GM12873 (cell line): ENCODE data around the gene CCDC93.

Source experiments
- TF ChIP-seq, protein P1 (sequence below): IDR thresholded peaks from 2 replicates; pipeline ENCODE4 v1.5.1; 2012; ENCODE audit warnings: low read depth, mild to moderate bottlenecking, moderate library complexity, low read length, control low read depth; ENCODE audit not compliant: insufficient read depth; ENCODE audit errors: missing control alignments

CCDC93 gene

DNA sequence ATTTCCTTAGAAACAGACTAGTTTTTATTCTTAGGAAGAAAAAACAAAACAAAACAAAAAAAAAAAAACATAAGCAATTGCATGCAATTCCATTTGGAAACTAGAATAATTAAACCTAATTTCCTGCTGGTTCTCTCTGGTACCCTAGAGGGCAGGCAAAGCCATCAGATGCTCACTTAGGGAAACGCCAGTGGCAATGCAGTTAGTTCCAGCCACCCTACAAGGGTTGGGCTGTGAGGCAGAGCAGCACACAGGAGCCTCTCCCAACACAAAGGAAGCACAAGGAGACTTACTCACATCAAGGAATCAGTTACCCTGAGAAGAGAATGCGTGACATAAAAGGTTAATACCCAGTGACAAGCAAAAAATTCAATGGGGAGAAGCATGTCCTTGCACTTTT is 28.8 kb downstream of the CCDC93 start:
- TF ChIP-seq, protein P1, sequence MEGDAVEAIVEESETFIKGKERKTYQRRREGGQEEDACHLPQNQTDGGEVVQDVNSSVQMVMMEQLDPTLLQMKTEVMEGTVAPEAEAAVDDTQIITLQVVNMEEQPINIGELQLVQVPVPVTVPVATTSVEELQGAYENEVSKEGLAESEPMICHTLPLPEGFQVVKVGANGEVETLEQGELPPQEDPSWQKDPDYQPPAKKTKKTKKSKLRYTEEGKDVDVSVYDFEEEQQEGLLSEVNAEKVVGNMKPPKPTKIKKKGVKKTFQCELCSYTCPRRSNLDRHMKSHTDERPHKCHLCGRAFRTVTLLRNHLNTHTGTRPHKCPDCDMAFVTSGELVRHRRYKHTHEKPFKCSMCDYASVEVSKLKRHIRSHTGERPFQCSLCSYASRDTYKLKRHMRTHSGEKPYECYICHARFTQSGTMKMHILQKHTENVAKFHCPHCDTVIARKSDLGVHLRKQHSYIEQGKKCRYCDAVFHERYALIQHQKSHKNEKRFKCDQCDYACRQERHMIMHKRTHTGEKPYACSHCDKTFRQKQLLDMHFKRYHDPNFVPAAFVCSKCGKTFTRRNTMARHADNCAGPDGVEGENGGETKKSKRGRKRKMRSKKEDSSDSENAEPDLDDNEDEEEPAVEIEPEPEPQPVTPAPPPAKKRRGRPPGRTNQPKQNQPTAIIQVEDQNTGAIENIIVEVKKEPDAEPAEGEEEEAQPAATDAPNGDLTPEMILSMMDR: no peak

DNA sequence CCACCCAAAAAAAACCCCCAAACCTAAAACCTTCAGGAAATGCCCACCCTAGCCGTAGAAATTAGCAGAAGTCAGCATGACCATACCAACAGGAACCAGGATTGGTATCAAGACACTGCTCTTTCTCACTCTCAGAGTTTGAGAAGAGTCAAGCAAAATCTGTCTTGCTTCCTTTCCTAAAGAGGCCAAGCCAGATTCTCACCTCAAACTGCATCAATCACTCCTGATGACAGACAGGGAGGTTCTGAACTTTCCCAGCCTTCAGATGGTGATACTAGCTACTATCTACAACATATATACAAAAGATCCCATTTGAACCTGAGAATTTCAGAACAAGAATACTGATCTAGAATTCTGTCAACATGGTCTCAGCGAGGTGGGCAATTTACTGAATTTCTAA is 29.7 kb downstream of the CCDC93 start:
- TF ChIP-seq, protein P1: no peak

DNA sequence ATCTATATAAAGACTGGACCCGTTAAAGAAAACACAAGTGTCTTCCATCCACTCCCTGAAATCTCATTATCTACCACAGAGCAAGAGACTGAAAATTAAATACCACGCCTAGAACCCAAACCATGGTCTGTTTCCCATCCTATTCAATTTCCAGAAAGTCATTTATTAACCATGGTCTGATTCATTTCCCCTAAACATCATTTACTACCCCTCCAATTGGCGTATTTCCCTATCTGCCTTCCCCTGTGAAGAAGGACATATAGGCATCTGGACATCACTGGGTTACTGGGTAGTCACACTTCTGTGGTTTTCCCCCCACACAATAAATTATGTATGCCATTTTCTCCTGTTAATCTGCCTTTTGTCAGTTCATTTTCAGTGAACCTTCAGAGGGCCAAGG is 30.8 kb downstream of the CCDC93 start:
- TF ChIP-seq, protein P1: no peak

DNA sequence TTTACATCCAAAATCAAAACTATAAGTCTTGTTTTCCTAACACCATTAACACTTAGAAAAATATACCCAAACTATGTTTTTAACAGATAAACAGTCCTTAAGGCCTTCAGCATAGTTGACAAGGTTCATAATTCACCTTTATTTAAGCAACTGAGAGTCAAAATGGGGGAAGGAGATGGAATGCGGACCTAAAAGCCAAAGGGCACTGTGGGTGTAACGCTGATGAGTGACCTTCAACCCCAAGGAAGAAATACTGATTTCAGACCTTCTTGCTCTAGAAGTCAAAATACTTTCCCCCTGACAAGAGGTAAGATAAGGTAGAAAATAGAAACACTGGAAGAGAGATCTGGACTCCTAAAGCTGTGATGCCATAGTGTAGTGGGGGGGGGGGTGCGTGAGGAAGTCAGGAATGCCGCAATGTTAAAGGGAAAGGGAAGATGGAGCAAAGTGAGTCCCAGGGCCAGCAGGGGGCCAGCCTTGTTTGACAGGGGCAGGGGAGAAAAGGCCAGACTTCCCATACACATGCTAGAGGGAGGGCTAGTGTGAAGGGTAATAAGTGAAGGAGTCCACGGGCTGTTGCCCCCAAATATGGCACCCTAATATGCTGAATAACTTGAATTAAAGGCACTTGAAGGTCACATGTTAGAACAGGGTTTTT is 31.4 kb downstream of the CCDC93 start:
- TF ChIP-seq, protein P1: no peak

DNA sequence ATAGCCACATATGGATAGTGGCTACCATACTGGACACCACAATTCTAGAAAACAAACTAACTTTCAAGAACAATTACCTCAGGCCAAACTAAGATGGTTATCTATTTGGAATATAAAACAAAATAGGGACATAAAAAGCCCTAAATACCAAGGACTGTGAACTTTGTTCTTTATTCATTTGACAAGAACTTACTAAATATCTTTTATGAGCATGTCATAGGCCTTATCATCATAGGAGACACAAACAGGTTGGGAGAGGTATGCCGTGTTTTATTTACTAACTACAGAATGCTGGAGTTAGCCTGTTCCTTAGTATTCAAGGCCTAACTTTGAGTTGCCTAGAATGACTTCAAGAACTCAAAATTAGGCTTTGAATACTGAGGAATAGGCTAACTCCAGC is 32.1 kb downstream of the CCDC93 start:
- TF ChIP-seq, protein P1: no peak

DNA sequence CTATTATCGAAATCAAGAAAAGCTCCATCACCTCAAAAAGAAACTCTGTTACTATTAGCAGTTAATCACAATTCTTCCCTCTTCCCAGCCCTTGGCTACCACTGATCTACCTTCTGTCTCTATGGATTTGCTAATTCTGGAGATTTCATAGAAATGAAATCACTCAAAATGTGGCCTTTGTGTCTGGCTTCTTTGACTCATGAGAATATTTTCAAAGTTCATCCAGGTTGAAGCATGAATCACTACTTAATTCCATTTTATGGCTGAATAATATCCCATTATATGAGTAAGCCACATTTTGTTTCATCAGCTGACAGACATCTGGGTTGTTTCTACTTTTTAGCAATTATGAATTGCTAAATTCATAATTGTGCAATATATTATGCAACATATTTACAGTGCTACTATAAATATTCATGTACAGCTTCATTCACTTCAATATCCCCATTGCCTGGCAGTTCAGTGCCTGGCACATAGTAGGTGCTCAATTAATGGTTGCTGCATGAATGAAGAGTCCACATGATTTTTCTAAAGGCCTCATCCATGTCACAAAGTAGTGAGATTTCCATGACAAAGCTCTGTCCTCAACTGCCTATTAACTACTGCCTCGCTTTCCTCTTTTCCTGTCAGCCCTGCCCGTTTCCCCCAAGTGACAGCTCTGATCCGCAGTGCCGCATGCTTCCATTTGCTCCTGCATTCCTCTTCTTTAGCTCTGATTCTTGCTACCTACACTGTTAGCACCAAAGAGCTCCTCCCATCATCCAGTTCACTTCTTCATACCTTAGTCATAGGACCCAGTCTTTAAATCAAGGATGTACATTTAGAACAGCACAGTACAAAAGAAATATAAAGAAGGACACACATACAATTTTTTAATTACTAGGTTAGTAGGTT is 32.8 kb downstream of the CCDC93 start:
- TF ChIP-seq, protein P1: no peak

DNA sequence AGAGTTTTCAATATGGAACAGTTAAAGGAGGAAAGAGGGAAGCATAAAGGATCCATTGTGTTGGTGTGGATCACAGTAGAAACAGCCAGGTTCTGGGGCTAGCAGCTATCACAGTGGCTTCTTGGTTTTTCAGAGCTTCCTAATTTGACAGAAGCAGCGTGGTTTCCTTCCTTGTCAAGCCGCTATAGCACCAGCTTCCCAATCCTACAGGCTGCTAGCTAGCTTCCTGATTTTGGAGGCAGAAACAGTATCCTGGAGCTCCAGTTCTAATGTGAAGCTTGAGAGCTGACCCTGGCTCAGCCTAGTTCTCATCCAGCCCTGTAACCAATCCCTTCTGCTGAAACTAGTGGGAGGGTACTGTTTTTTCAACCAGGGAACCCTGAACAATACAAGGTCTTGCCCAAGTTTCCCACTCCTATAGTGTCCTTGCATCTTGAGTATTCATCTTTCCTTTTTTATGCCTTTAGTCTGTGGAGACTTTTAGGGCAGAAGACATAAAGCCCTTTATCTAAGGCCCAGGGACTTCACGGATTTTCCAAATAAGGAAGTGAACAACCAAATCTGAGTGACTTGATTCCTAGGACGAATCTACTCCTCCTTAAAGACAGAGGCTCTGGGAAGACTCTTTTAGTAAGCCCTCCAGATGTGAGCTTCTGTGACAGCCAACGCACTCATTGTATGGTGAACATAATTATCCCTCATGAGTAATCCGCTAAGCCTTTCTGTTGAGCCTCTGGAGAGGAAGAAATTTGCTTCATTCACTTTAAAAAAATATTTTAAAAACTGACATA is 33.8 kb downstream of the CCDC93 start:
- TF ChIP-seq, protein P1: no peak
